NCI-H69 (cell line): ENCODE results near the gene DACH2.
"Not testable (repeated sequence)": the region's sequence is repeated elsewhere in the genome, so short reads cannot be mapped to it uniquely, and the experiment has no call there.

Experiments used
- DNase-seq: peaks from one replicate; lab custom pipeline; 2025; lab: John Stamatoyannopoulos, UW

Gene DACH2

GRCh38 chrX:86148024-86148511 lies at the start of gene DACH2:
DACH2 (plus strand) TSS chrX:86148451.
- DNase-seq, result peak; percentile 94

GRCh38 chrX:86102341-86102740 lies 45.9 kb upstream of the DACH2 start:
- DNase-seq, result peak; percentile 2

- DNase-seq, result no peak
Measured at GRCh38 chrX:86103061-86103460, 45.2 kb upstream of the DACH2 start.

GRCh38 chrX:86104526-86104925 lies 43.7 kb upstream of the DACH2 start:
- no peak for DNase-seq

- DNase-seq, result peak; percentile 51
Measured at GRCh38 chrX:86121916-86122315, 26.3 kb upstream of the DACH2 start.

GRCh38 chrX:86133761-86134160 lies 14.5 kb upstream of the DACH2 start:
- peak; percentile 46 for DNase-seq

GRCh38 chrX:86137071-86137470 lies 11.2 kb upstream of the DACH2 start:
- DNase-seq, result no peak

- DNase-seq, result no peak
Measured at GRCh38 chrX:86141786-86142185, 6.5 kb upstream of the DACH2 start.

GRCh38 chrX:86146102-86146501 lies 2.1 kb upstream of the DACH2 start:
- no peak for DNase-seq

GRCh38 chrX:86148594-86148993 lies 343 bp downstream of the DACH2 start:
- no peak for DNase-seq

GRCh38 chrX:86149119-86149518 lies 868 bp downstream of the DACH2 start:
- DNase-seq, result no peak

- peak; percentile 64 for DNase-seq
Measured at GRCh38 chrX:86154553-86154952, 6.3 kb downstream of the DACH2 start.

GRCh38 chrX:86171366-86171765 lies 23.1 kb downstream of the DACH2 start:
- DNase-seq, result peak; percentile 54

- DNase-seq, result no peak
Measured at GRCh38 chrX:86178906-86179305, 30.7 kb downstream of the DACH2 start.

- not testable (repeated sequence) for DNase-seq
Measured at GRCh38 chrX:86181325-86181724, 33.1 kb downstream of the DACH2 start.

GRCh38 chrX:86192827-86193226 lies 44.6 kb downstream of the DACH2 start:
- DNase-seq, result no peak

GRCh38 chrX:86194758-86195157 lies 46.5 kb downstream of the DACH2 start:
- DNase-seq, result no peak

GRCh38 chrX:86195343-86195742 lies 47.1 kb downstream of the DACH2 start:
- DNase-seq, result no peak

GRCh38 chrX:86197815-86198214 lies 49.6 kb downstream of the DACH2 start:
- no peak for DNase-seq

GRCh38 chrX:86210772-86211171 lies 62.5 kb downstream of the DACH2 start:
- no peak for DNase-seq

- DNase-seq, result peak; percentile 17
Measured at GRCh38 chrX:86215260-86215659, 67.0 kb downstream of the DACH2 start.

- DNase-seq, result no peak
Measured at GRCh38 chrX:86237482-86237881, 89.2 kb downstream of the DACH2 start.

- no peak for DNase-seq
Measured at GRCh38 chrX:86241547-86241946, 93.3 kb downstream of the DACH2 start.

GRCh38 chrX:86263526-86263925 lies 115.3 kb downstream of the DACH2 start:
- DNase-seq, result peak; percentile 55

GRCh38 chrX:86295293-86295692 lies 147.0 kb downstream of the DACH2 start:
- DNase-seq, result no peak
